IPS-15b (cell line): ENCODE results near the gene NRP1.

Experiments used
- H3K27me3 ChIP-seq: one replicate; pipeline ENCODE4 v1.6.1; 2013; ENCODE audit warnings: low read length; ENCODE audit not compliant: control insufficient read depth, insufficient read depth
- H3K36me3 ChIP-seq: one replicate; pipeline ENCODE4 v1.6.1; 2013; ENCODE audit warnings: low read length; ENCODE audit not compliant: control insufficient read depth, insufficient read depth
- H3K4me1 ChIP-seq: one replicate; pipeline ENCODE4 v1.6.1; 2013; ENCODE audit warnings: mild to moderate bottlenecking, low read length; ENCODE audit not compliant: control insufficient read depth, insufficient read depth
- H3K4me3 ChIP-seq: one replicate; pipeline ENCODE4 v1.5.1; 2013; ENCODE audit warnings: low read depth, low read length
- H3K9ac ChIP-seq: one replicate; pipeline ENCODE4 v1.6.1; 2013; ENCODE audit warnings: low read depth, mild to moderate bottlenecking, low read length
- H3K9me3 ChIP-seq: one replicate; pipeline ENCODE4 v1.6.1; 2013; ENCODE audit warnings: mild to moderate bottlenecking, low read length; ENCODE audit not compliant: control insufficient read depth, insufficient read depth

NRP1 gene

GRCh38 chr10:33284945-33285344 lies 49.5 kb downstream of the NRP1 start:
- no peaks in the 10 kb centered on the region for H3K36me3 ChIP-seq
- no peaks in the 10 kb centered on the region for H3K27me3 ChIP-seq
- no peak overlapping the region for H3K4me3 ChIP-seq
- H3K9me3 ChIP-seq: no peaks in the 10 kb centered on the region
- H3K4me1 ChIP-seq: no peaks in the 10 kb centered on the region
- H3K9ac ChIP-seq: no peak overlapping the region

- no peak overlapping the region for H3K4me3 ChIP-seq
- no peak overlapping the region for H3K9ac ChIP-seq
- no peaks in the 10 kb centered on the region for H3K9me3 ChIP-seq
- H3K27me3 ChIP-seq: no peaks in the 10 kb centered on the region
- H3K4me1 ChIP-seq: no peaks in the 10 kb centered on the region
- no peaks in the 10 kb centered on the region for H3K36me3 ChIP-seq
Measured at GRCh38 chr10:33279811-33280602, 54.5 kb downstream of the NRP1 start.

GRCh38 chr10:33279276-33279675 lies 55.2 kb downstream of the NRP1 start:
- no peak overlapping the region for H3K9ac ChIP-seq
- no peaks in the 10 kb centered on the region for H3K4me1 ChIP-seq
- H3K4me3 ChIP-seq: no peak overlapping the region
- no peaks in the 10 kb centered on the region for H3K27me3 ChIP-seq
- no peaks in the 10 kb centered on the region for H3K9me3 ChIP-seq
- H3K36me3 ChIP-seq: no peaks in the 10 kb centered on the region

GRCh38 chr10:33278198-33278597 lies 56.3 kb downstream of the NRP1 start:
- no peak overlapping the region for H3K9ac ChIP-seq
- H3K4me1 ChIP-seq: peaks cover 5% of the 10 kb centered on the region
- no peak overlapping the region for H3K4me3 ChIP-seq
- no peaks in the 10 kb centered on the region for H3K27me3 ChIP-seq
- no peaks in the 10 kb centered on the region for H3K36me3 ChIP-seq
- H3K9me3 ChIP-seq: no peaks in the 10 kb centered on the region

GRCh38 chr10:33277135-33277536 lies 57.3 kb downstream of the NRP1 start:
- Histone ChIP-seq H3K27me3 (no peaks in the 10 kb centered on the region), H3K9me3 (no peaks in the 10 kb centered on the region), H3K36me3 (no peaks in the 10 kb centered on the region), H3K9ac (no peak overlapping the region), H3K4me3 (no peak overlapping the region), H3K4me1 (peaks cover 8% of the 10 kb centered on the region)

- no peaks in the 10 kb centered on the region for H3K27me3 ChIP-seq
- no peaks in the 10 kb centered on the region for H3K9me3 ChIP-seq
- H3K4me3 ChIP-seq: no peak overlapping the region
- peaks cover 14% of the 10 kb centered on the region for H3K4me1 ChIP-seq
- H3K36me3 ChIP-seq: no peaks in the 10 kb centered on the region
- no peak overlapping the region for H3K9ac ChIP-seq
Measured at GRCh38 chr10:33276282-33276923, 58.1 kb downstream of the NRP1 start.

GRCh38 chr10:33274096-33274785 lies 60.2 kb downstream of the NRP1 start:
- Histone ChIP-seq H3K36me3 (no peaks in the 10 kb centered on the region), H3K9me3 (no peaks in the 10 kb centered on the region), H3K9ac (no peak overlapping the region), H3K4me3 (no peak overlapping the region), H3K27me3 (no peaks in the 10 kb centered on the region), H3K4me1 (peaks cover 14% of the 10 kb centered on the region)

GRCh38 chr10:33273295-33274002 lies 61.0 kb downstream of the NRP1 start:
- H3K9ac ChIP-seq: no peak overlapping the region
- H3K4me3 ChIP-seq: no peak overlapping the region
- no peaks in the 10 kb centered on the region for H3K9me3 ChIP-seq
- H3K4me1 ChIP-seq: peaks cover 14% of the 10 kb centered on the region
- no peaks in the 10 kb centered on the region for H3K27me3 ChIP-seq
- H3K36me3 ChIP-seq: no peaks in the 10 kb centered on the region

GRCh38 chr10:33272635-33273034 lies 61.8 kb downstream of the NRP1 start:
- Histone ChIP-seq H3K36me3 (no peaks in the 10 kb centered on the region), H3K9me3 (no peaks in the 10 kb centered on the region), H3K4me3 (no peak overlapping the region), H3K27me3 (no peaks in the 10 kb centered on the region), H3K4me1 (peaks cover 14% of the 10 kb centered on the region), H3K9ac (no peak overlapping the region)

GRCh38 chr10:33271969-33272583 lies 62.4 kb downstream of the NRP1 start:
- Histone ChIP-seq H3K9me3 (no peaks in the 10 kb centered on the region), H3K9ac (no peak overlapping the region), H3K27me3 (no peaks in the 10 kb centered on the region), H3K36me3 (no peaks in the 10 kb centered on the region), H3K4me1 (peaks cover 14% of the 10 kb centered on the region), H3K4me3 (no peak overlapping the region)

- Histone ChIP-seq H3K9me3 (no peaks in the 10 kb centered on the region), H3K4me1 (peaks cover 14% of the 10 kb centered on the region), H3K36me3 (no peaks in the 10 kb centered on the region), H3K4me3 (no peak overlapping the region), H3K27me3 (no peaks in the 10 kb centered on the region), H3K9ac (no peak overlapping the region)
Measured at GRCh38 chr10:33270971-33271370, 63.5 kb downstream of the NRP1 start.
